Psoas muscle (tissue), 8 donors: ENCODE measurements around the gene ACER2. TPM values are rescaled to one million over a fixed set of nuclear protein-coding genes. Genes with fewer than 3 reads are reported as not detected.

Experiments used
- ATAC-seq, 4 donors: fragments of 200-7000 bp; cut with Tn5 transposase; one replicate each; pipeline ENCODE4 v1.9.1; 2020; ENCODE audit warnings: moderate library complexity in 3 of 4, mild to moderate bottlenecking in 2 of 4
- DNase-seq, 2 donors: peaks; one replicate each; pipeline ENCODE4 v3.0.0-alpha.2; 2020
- H3K27ac ChIP-seq: fragments of 200-600 bp; one replicate; pipeline ENCODE4 v1.8.0; 2022
- H3K27me3 ChIP-seq, 3 donors: fragments of 200-600 bp in 1 of 3; one replicate each; pipeline versions ENCODE4 v1.6.1 to v1.8.0; 2013 to 2022; ENCODE audit warnings: low read length in 2 of 3, mild to moderate bottlenecking in 2 of 3, moderate library complexity in 1 of 3; ENCODE audit not compliant: insufficient read depth in 3 of 3
- H3K36me3 ChIP-seq, 2 donors: fragments of 200-600 bp in 1 of 2; one replicate each; pipeline versions ENCODE4 v1.6.1 to v1.8.0; 2013 to 2022; ENCODE audit warnings: low read depth in 1 of 2, mild to moderate bottlenecking in 1 of 2, moderate library complexity in 1 of 2; ENCODE audit not compliant: insufficient read depth in 1 of 2
- H3K4me1 ChIP-seq: fragments of 200-600 bp; one replicate; pipeline ENCODE4 v1.8.0; 2022
- H3K4me3 ChIP-seq: fragments of 200-600 bp; one replicate; pipeline ENCODE4 v1.8.0; 2022; ENCODE audit warnings: mild to moderate bottlenecking
- H3K9me3 ChIP-seq: fragments of 200-600 bp; one replicate; pipeline ENCODE4 v1.8.0; 2022
- CTCF ChIP-seq: fragments of 200-600 bp; IDR thresholded peaks from one replicate; pipeline ENCODE4 v1.8.0; 2022; ENCODE audit warnings: antibody characterized with exemption
- WGBS, 3 donors: extraction: QIAGEN DNeasy Blood & Tissue Kit; methylation state at CpG; one replicate each; pipeline versions ENCODE4 v1.1.6 to v1.1.7; 2013; 5-methylcytosine and 5-hydroxymethylcytosine counted together
- intact Hi-C, 2 donors: fragments of 100-400 bp; cut with DNase I; formaldehyde crosslinking; loops; one replicate each; pipeline versions ENCODE4 v1.11.0 to v1.14.2; 2022
- polyA plus RNA-seq, 3 donors: library from polyadenylated mRNA; stranded (reverse); fragments of 200-250 nt; gene quantifications; one replicate each; pipeline ENCODE4 v1.2.3, GENCODE V29; 2013
- total RNA-seq, 4 donors: library from RNA; stranded (reverse); fragmentation: NEBNext Ultra II Directional in 2 of 4; extraction: Animal tissue kit (Norgen Biotek cat#: 25700) in 2 of 4; gene quantifications; one replicate each; pipeline versions ENCODE4 v1.2.1 to v1.2.4, GENCODE V29; 2021 to 2023
- donor health status: healthy with polysubstance abuse.
- donor health status: DM: no; HTN: no; CAD: no; lungs with moderate emphysema.
- donor health status: Bipolar disorder and iron deficiency.
- donor health status: healthy.
- donor health status: DM: yes; HTN: yes; CAD: no.
- donor health status: DM: no; HTN: no; CAD: no.
- donor health status: DM: no; HTN: no; CAD: no.
- donor health status: DM: yes; HTN: yes; CAD: no.

The ACER2 gene
- total and polyA plus RNA-seq, 7 donors: 0.37 to 2.4 (median 1.4) TPM

- Histone ChIP-seq H3K36me3 (no peaks in the 10 kb centered on the region), H3K27me3 (no peaks in the 10 kb centered on the region), H3K4me1 (no peaks in the 10 kb centered on the region), H3K9me3 (no peaks in the 10 kb centered on the region), H3K4me3 (no peak overlapping the region), H3K27ac (no peak overlapping the region)
- intact Hi-C loops: loop anchor here in 1 of 2 donors (10.0 kb wide), 1 partner anchor 148 kb away; no protein-coding TSS in a partner anchor
- ATAC-seq (no peak), DNase-seq (no peak)
- 53 to 60% (median 59%) methylated on average over 5 of the region's 5 CpGs for WGBS, 3 donors
- no peak for TF ChIP-seq CTCF
These were observed 87.7 kb downstream of the ACER2 start for GRCh38 chr9:19496321-19497050.

GRCh38 chr9:19497276-19497675 lies 88.5 kb downstream of the ACER2 start:
- Histone ChIP-seq H3K27me3 (no peaks in the 10 kb centered on the region), H3K27ac (no peak overlapping the region), H3K4me1 (no peaks in the 10 kb centered on the region), H3K9me3 (no peaks in the 10 kb centered on the region), H3K36me3 (no peaks in the 10 kb centered on the region), H3K4me3 (no peak overlapping the region)
- TF ChIP-seq CTCF: no peak
- 87 to 91% (median 88%) methylated on average over 1 of the region's 1 CpG for WGBS, 3 donors
- DNase-seq: no peak
- intact Hi-C loops: loop anchor here in 1 of 2 donors (10.0 kb wide), 1 partner anchor 148 kb away; no protein-coding TSS in a partner anchor
- no peak for ATAC-seq

GRCh38 chr9:19498015-19498414 lies 89.2 kb downstream of the ACER2 start:
- H3K4me3 ChIP-seq: no peak overlapping the region
- H3K9me3 ChIP-seq: no peaks in the 10 kb centered on the region
- no peaks in the 10 kb centered on the region for H3K36me3 ChIP-seq
- intact Hi-C loops: loop anchor here in 1 of 2 donors (10.0 kb wide), 1 partner anchor 147 kb away; no protein-coding TSS in a partner anchor
- no peaks in the 10 kb centered on the region for H3K4me1 ChIP-seq
- no peak overlapping the region for H3K27ac ChIP-seq
- DNase-seq (no peak), ATAC-seq (no peak)
- no peaks in the 10 kb centered on the region for H3K27me3 ChIP-seq
- TF ChIP-seq CTCF: no peak

Other genes with a start within 250 kb of the ACER2 start
- gene DENND4C, start 178.3 kb upstream of the ACER2 start, total RNA-seq: 10 to 100 TPM; 12.2 to 16.4 (median 13.9) TPM
- gene DENND4C, start 178.3 kb upstream of the ACER2 start, polyA plus RNA-seq: 1 to 10 TPM; 5.6 to 9.8 (median 5.6) TPM
- 1,000 to 10,000 TPM in 1 of 4 donors, 100 to 1,000 TPM in 3; 797 to 1,094 (median 945) TPM for gene RPS6, start 28.8 kb upstream of the ACER2 start, total RNA-seq
- 1,000 to 10,000 TPM; 1,121 to 2,172 (median 1,478) TPM for gene RPS6, start 28.8 kb upstream of the ACER2 start, polyA plus RNA-seq